T-helper 17 cell (primary cell): ENCODE measurements around the gene FBXO46. TPM values are rescaled to one million over a fixed set of nuclear protein-coding genes. Genes with fewer than 3 reads are reported as not detected.
"Not testable (repeated sequence)": the region's sequence is repeated elsewhere in the genome, so short reads cannot be mapped to it uniquely, and the experiment has no call there.

ENCODE experiments used
- ATAC-seq: fragments of 150-1000 bp; cut with Tn5 transposase; 2 replicates; pipeline ENCODE4 v1.10.0; 2021; ENCODE audit warnings: mild to moderate bottlenecking, moderate library complexity
- DNase-seq, 3 donors: peaks; one replicate each; pipeline versions ENCODE4 v3.0.0 to v3.0.0-alpha.2; 2020 to 2021
- H3K9me3 ChIP-seq: one replicate; pipeline ENCODE4 v1.7.0; 2013; ENCODE audit warnings: low read length, mild to moderate bottlenecking; ENCODE audit not compliant: control insufficient read depth, poor library complexity, severe bottlenecking
- H3K27ac Mint-ChIP-seq: one replicate; pipeline ENCODE4 v1.8.0; 2022; ENCODE audit warnings: mild to moderate bottlenecking, moderate library complexity, mixed read lengths
- H3K27me3 Mint-ChIP-seq: one replicate; pipeline ENCODE4 v1.8.0; 2022; ENCODE audit warnings: mixed read lengths
- H3K36me3 Mint-ChIP-seq: one replicate; pipeline ENCODE4 v1.8.0; 2022; ENCODE audit warnings: low read depth, mixed read lengths
- H3K4me1 Mint-ChIP-seq: one replicate; pipeline ENCODE4 v1.8.0; 2022; ENCODE audit warnings: mild to moderate bottlenecking, mixed read lengths
- H3K4me3 Mint-ChIP-seq: one replicate; pipeline ENCODE4 v1.8.0; 2022; ENCODE audit warnings: mild to moderate bottlenecking, moderate library complexity, mixed read lengths
- total RNA-seq, 4 donors: library from RNA in 2 of 4; stranded (reverse) in 2 of 4; gene quantifications; one replicate each; pipeline ENCODE4 v1.2.3 and lab custom pipeline; 2022 to 2026

The FBXO46 gene
- total RNA-seq, 2 donors from 2014 or later, result 19.4 to 23.2 TPM

DNA sequence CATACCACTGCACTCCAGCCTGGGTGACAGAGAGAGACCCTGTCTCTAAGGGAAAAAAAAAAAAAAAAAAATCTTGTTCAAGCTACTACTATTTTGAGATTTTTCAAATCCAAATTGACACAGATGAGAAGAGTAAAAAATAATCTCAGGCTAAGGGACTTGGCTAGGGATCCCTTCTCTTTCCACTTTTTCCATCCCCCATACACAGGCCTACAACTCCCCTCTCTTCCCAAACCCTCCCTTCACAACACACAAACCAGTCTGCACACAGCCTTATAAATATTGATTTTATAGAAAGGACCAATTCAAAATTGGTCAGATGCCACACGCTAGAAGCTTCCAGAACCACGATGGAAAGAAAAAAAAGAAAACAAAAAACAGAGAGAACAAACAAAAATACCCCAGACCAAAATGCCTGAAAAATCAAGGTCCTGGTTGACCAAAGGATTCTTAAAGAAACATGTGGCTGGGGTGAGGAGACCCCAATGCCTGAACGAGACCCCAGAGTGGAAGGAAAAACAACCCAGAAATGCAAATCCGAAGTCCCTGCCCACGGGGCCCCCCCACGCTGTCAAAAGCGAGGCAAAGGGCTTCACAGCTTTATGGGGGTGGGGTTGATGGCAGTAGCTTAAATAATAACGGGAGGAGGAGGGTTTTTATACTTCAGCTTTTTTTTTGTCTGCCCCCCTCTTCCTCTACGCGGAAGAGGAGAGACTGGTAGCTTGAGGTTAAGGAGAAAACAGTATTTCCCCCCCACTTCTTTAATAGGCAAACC, 20.2 kb downstream of the FBXO46 start:
- H3K9me3 ChIP-seq, result no peaks in the 10 kb centered on the region
- ATAC-seq, result no peak
- peak overlapping the region; percentile 11 for H3K27ac Mint-ChIP-seq
- no peaks in the 10 kb centered on the region for H3K27me3 Mint-ChIP-seq
- H3K36me3 Mint-ChIP-seq, result peaks cover 2% of the 10 kb centered on the region
- H3K4me3 Mint-ChIP-seq, result no peak overlapping the region
- peaks cover 7% of the 10 kb centered on the region for H3K4me1 Mint-ChIP-seq
- no peak for DNase-seq

DNA sequence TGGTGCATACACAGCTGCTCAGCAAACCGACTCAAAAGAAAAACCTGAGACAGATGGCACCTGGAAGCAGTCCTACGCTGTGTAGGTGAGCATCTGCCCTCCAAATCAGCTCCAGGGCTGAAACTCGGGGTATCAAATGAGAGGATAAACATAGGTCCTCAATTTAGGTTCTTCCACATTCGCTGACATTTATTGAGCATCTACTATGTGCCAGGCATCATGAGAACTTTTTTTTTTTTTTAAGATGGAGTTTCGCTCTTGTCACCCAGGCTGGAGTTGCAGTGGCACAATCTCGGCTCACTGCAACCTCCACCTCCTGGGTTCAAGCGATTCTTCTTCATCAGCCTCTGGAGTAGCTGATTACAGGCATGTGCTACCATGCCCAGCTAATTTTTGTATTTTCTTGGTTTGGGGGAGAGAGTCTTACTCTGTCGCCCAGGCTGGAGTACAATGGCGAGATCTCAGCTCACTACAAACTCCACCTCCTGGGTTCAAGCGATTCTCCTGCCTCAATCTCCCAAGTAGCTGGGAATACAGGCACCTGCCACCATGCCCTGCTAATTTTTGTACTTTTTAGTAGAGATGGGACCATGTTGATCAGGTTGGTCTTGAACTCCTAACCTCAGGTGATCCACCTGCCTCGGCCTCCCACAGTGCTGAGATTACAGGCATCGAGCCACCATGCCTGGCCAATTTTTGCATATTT, 24.8 kb downstream of the FBXO46 start:
- H3K36me3 Mint-ChIP-seq, result peaks cover 9% of the 10 kb centered on the region
- no peak overlapping the region for H3K4me3 Mint-ChIP-seq

DNA sequence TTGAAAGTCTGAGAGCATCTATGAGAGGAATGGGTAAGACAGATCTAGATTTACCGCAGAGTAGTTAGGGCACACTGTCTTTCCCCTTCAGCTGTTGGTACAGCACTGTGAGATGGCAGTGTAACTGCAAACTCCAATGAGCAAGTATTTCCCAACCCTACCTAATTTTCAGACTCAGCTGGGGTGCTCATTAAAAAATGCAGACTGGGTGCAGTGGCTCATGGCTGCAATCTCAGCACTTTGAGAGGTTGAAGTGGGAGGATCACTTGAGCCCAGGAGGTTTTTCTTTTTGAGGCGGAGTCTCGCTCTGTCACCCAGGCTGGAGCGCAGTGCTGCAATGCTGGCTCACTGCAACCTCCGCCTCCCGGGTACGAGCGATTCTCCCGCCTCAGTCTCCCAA, 25.6 kb downstream of the FBXO46 start:
- Mint-ChIP-seq H3K4me3 (no peak overlapping the region), H3K4me1 (peaks cover 2% of the 10 kb centered on the region), H3K27ac (no peak overlapping the region), H3K36me3 (peaks cover 7% of the 10 kb centered on the region), H3K27me3 (no peaks in the 10 kb centered on the region)
- DNase-seq (no peak), ATAC-seq (no peak)
- H3K9me3 ChIP-seq, result no peaks in the 10 kb centered on the region

More for the DNA sequence above, 24.8 kb downstream of the FBXO46 start:
- peaks cover 7% of the 10 kb centered on the region for H3K4me1 Mint-ChIP-seq
- DNase-seq, result no peak
- no peaks in the 10 kb centered on the region for H3K9me3 ChIP-seq
- H3K27ac Mint-ChIP-seq, result no peak overlapping the region
- no peak for ATAC-seq
- H3K27me3 Mint-ChIP-seq, result no peaks in the 10 kb centered on the region

DNA sequence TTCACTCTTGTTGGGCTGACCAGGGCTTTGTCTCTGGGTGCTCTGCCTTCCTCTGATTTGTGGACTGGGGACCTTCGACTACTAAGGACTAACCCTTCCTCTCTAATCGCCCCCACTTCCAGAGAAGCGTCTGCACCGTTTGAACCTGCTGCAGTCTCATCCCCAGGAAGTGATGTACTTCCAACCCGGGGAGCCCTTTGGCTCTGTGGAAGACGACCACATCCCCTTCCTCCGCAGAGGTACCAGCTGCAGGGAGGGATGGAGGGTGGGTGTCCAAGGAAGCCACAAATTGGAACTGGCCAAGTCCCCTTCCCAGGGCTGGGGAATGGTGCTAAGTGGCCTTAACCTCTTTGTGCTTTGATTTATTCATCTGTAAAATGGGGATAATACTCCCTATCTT, 29.0 kb downstream of the FBXO46 start:
- DNase-seq (no peak), ATAC-seq (no peak)
- Mint-ChIP-seq H3K36me3 (peaks cover 9% of the 10 kb centered on the region), H3K27ac (no peak overlapping the region), H3K27me3 (no peaks in the 10 kb centered on the region), H3K4me3 (no peak overlapping the region), H3K4me1 (peaks cover 3% of the 10 kb centered on the region)
- H3K9me3 ChIP-seq, result no peaks in the 10 kb centered on the region

DNA sequence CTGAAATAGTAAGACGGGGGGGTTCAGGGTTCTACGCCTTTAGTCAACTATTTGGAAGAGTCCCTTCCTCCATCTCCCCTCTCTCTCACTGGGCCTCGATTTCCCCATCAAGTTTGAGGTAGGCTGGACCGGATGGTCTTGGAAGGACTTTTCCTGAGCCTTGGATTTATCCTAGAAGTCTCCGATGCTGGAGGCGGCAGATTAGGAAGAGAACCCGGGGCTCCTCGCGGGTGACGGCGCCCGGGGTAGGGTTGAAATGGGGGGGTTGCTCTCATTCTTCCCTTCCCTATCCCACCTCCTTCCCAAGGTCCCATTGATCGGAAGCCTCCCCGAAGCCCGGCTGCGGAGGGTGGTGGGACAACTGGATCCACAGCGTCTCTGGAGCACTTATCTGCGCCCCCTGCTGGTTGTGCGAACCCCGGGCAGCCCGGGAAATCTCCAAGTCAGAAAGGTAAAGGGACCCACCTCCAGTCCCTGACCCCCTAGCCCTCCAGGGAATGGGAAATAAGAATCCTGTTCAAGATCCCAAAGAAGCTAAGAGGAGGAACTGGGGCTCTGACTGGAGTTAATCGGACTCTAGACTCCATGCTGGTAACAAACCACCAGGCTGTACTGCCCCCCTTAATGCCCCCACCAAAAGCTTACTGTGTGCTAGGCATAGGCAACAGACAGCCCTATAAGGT, 37.4 kb downstream of the FBXO46 start:
- Mint-ChIP-seq H3K4me3 (peak overlapping the region; percentile 93), H3K27ac (peak overlapping the region; percentile 94), H3K36me3 (peaks cover 8% of the 10 kb centered on the region), H3K27me3 (no peaks in the 10 kb centered on the region), H3K4me1 (peaks cover 16% of the 10 kb centered on the region)
- H3K9me3 ChIP-seq, result no peaks in the 10 kb centered on the region
- DNase-seq, result peak; percentile 51 to 65 (median 59)
- no peak for ATAC-seq

DNA sequence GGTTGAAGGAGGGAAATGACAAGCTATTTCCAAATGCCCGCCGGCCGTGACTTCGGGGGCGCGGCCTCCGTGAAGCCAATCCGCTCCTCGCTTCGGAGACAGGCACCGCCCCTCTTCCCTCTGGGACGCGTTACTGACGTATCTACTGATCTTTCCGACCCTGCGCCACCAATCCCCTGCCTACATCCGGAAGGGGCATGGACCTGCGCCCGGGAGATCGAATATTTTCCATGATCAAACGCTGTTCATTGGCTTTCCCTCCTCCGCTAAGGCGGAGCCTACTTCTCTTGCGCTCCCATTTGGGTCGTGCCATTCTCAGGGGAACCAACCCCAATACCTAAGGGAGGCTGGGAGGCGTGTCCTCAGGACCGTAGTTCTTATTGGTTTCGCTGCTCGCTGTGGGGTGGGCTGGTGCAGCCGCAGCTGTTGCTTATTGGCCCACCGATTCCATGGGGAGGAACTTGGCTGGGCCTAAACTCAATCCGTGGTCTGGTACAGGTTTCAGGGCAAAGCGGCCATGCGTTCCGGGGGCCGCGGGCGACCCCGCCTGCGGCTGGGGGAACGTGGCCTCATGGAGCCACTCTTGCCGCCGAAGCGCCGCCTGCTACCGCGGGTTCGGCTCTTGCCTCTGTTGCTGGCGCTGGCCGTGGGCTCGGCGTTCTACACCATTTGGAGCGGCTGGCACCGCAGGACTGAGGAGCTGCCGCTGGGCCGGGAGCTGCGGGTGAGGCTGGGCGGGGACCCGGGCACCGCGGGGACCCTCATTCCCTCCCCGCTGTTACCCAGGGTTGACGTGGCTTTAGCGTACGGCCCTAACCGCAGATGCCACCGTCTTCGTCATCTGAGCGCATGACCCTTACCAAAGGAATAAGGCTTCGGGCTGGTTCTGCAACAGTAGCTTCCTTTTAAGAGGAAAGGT, 38.2 kb downstream of the FBXO46 start, which contains the start of gene QPCTL:
Gene QPCTL, plus strand, starts transcription at position 480 of the 919 bp plus-strand sequence. Its CDS starts 38 bp downstream, at position 518.
- H3K27ac Mint-ChIP-seq, result peak within 1 kb of the TSS; percentile 94
- H3K36me3 Mint-ChIP-seq, result peaks cover 6% of the 10 kb centered on the region
- ATAC-seq, result peak; percentile 89

DNA sequence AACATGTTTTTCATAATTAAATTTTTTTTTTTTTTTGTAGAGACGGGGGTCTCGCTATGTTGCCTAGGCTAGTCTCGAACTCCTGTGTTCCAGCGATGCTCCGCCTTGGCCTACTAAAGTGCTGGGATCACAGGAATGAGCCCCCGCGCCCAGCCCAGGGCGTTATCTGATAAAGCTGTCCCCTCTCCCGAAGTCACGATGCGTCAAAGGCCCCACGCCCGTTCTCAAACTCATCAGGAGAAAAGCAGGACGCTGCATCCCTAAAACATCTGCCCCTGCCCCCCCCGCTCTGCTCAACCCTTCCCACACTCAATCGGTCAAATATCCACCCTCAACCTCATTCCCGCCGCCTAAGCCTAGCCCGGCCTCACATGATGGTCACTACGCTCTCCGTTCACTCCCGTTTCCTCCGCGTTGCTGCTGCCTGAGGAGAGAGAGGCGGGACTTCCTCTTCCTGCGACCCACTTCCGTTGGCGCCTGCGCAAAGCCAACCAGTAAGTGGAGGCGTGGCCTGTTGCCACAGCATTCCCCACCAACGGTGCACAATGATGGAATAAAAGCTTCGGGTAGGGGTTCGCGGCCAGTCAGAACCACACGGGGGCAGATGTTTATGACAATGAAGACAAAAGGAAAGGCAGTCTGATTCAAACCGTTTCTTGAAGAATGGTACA, 39.0 kb downstream of the FBXO46 start, which contains the start of gene SNRPD2:
Gene SNRPD2, minus strand, starts transcription at position 438 of the 671 bp plus-strand sequence. Its CDS starts 65 bp downstream, at position 373.
- Mint-ChIP-seq H3K4me3 (peak within 1 kb of the TSS; percentile 93), H3K36me3 (peaks cover 5% of the 10 kb centered on the region), H3K27me3 (no peaks in the 10 kb centered on the region), H3K4me1 (peaks cover 13% of the 10 kb centered on the region), H3K27ac (peak within 1 kb of the TSS; percentile 94)
- DNase-seq, result peak; percentile 82 to 86 (median 84)
- peak; percentile 57 for ATAC-seq
- no peaks in the 10 kb centered on the region for H3K9me3 ChIP-seq

More for the DNA sequence above, 38.2 kb downstream of the FBXO46 start, which contains the start of gene QPCTL:
- peak; percentile 89 to 95 (median 90) for DNase-seq
- no peaks in the 10 kb centered on the region for H3K27me3 Mint-ChIP-seq
- H3K9me3 ChIP-seq, result no peaks in the 10 kb centered on the region
- H3K4me1 Mint-ChIP-seq, result peaks cover 14% of the 10 kb centered on the region
- H3K4me3 Mint-ChIP-seq, result peak within 1 kb of the TSS; percentile 93

DNA sequence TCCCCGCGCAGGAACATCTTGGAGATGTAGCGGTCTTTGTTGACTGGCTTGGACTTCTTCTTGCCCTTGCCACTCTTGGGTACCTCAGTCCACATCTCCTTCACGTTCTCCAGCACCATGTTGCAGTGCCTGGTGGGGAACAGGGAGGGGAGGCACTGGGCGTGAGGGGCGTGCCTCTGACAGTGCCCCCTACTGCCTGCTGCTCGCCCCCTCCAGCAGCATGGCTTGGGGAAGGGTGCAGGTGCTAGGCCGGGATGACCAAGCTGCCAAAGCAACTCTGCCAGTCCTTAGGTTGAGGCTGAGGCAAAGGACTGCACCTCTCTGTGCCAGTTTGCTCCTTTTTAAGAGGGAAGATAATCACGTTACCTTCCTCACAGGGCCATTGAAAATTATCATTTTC, 43.1 kb downstream of the FBXO46 start:
- ATAC-seq, result no peak
- Mint-ChIP-seq H3K4me3 (no peak overlapping the region), H3K36me3 (peaks cover 2% of the 10 kb centered on the region), H3K27me3 (no peaks in the 10 kb centered on the region), H3K4me1 (peaks cover 11% of the 10 kb centered on the region), H3K27ac (no peak overlapping the region)
- DNase-seq, result no peak
- H3K9me3 ChIP-seq, result no peaks in the 10 kb centered on the region

DNA sequence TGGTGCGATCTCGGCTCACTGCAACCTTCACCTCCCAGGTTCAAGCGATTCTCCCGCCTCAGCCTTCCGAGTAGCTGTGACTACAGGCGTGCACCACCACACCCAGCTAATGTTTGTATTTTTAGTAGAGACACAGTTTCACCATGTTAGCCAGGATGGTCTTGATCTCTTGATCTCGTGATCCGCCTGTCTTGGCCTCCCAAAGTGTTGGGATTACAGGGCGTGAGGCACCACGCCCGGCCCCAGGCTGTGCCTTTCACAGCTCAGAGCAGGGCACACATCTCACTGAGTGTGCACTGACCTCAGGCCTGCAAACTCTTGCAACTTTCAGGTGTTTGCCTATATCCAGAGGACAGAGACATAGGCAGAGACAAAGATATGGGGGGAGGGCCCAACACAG, 45.7 kb downstream of the FBXO46 start:
- H3K4me3 Mint-ChIP-seq, H3K27me3 Mint-ChIP-seq, ATAC-seq, H3K4me1 Mint-ChIP-seq, H3K36me3 Mint-ChIP-seq, H3K9me3 ChIP-seq, DNase-seq: not testable (repeated sequence)
- H3K27ac Mint-ChIP-seq, result peak overlapping the region; percentile 79

DNA sequence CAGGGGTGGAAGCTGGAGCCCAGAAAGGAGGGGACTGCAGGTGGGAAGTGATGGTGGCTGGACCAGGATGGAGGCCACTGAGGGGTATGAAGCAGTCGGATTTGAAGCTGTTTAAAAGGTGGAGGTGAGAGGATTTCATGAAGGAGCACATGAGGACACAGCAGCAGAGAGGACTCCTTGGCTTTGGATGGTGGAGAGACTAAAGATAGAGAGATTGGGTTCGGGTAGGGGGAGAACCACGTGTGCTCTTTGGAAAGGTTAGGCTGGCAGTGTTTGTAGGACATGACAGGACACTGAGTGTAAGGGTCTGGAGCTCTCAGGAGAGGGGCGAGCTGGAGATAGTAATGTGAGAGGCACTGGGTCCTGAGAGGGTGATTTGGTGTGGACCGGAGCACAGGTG, 47.8 kb downstream of the FBXO46 start:
- DNase-seq (no peak), ATAC-seq (no peak)
- peaks cover 9% of the 10 kb centered on the region for H3K4me1 Mint-ChIP-seq
- no peaks in the 10 kb centered on the region for H3K27me3 Mint-ChIP-seq
- no peaks in the 10 kb centered on the region for H3K9me3 ChIP-seq
- no peak overlapping the region for H3K4me3 Mint-ChIP-seq
- H3K27ac Mint-ChIP-seq, result no peak overlapping the region
- H3K36me3 Mint-ChIP-seq, result no peaks in the 10 kb centered on the region

DNA sequence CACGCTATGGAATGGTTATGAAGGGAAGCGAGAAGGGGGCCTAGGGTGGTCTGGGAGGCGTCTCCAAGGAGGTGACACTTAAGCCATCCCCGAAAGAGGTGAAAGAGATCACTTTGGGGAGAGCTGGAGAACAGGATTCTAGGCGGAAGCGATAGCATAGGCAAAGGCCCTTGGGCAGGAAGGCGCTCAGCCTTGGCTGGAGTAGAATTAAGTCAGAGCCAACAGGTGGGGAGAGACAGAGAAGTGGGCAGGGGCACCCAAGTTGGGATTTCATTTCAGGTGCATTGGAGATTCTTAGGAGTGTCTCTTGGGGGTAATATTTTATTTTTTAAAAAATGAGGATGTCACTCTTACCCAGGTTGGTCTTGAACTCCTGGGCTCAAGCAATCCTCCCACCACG, 48.6 kb downstream of the FBXO46 start:
- DNase-seq (no peak), ATAC-seq (no peak)
- Mint-ChIP-seq H3K27me3 (no peaks in the 10 kb centered on the region), H3K27ac (peak overlapping the region; percentile 45), H3K4me1 (peaks cover 16% of the 10 kb centered on the region), H3K36me3 (no peaks in the 10 kb centered on the region), H3K4me3 (no peak overlapping the region)
- H3K9me3 ChIP-seq, result no peaks in the 10 kb centered on the region
